NCI-H748 (cell line): ENCODE data around the gene TSKS.
"Not testable (repeated sequence)": the region's sequence is repeated elsewhere in the genome, so short reads cannot be mapped to it uniquely, and the experiment has no call there.

ENCODE experiments used
- DNase-seq: peaks from one replicate; lab custom pipeline; 2025; ENCODE audit not compliant: unreplicated experiment; lab: John Stamatoyannopoulos, UW

TSKS gene

GRCh38 chr19:49727217-49728030, 35.7 kb downstream of the TSKS start:
- no peak for DNase-seq

GRCh38 chr19:49719420-49719819, 43.7 kb downstream of the TSKS start:
- not testable (repeated sequence) for DNase-seq

- no peak for DNase-seq
These were observed 44.1 kb downstream of the TSKS start for GRCh38 chr19:49718991-49719390.

- DNase-seq, result no peak
These were observed 44.6 kb downstream of the TSKS start for GRCh38 chr19:49718511-49718910.

GRCh38 chr19:49716154-49716553, 47.0 kb downstream of the TSKS start:
- DNase-seq, result no peak

- DNase-seq, result no peak
These were observed 49.8 kb downstream of the TSKS start for GRCh38 chr19:49713236-49713845.

- peak; percentile 70 for DNase-seq
These were observed 50.7 kb downstream of the TSKS start for GRCh38 chr19:49712397-49712859.

- no peak for DNase-seq
These were observed 52.6 kb downstream of the TSKS start for GRCh38 chr19:49710372-49710951.

GRCh38 chr19:49705919-49706318, 57.2 kb downstream of the TSKS start:
- DNase-seq, result no peak

GRCh38 chr19:49704888-49705642, 58.0 kb downstream of the TSKS start:
- DNase-seq, result no peak

GRCh38 chr19:49701271-49701786, 61.8 kb downstream of the TSKS start:
- peak; percentile 35 for DNase-seq

- DNase-seq, result no peak
These were observed 62.5 kb downstream of the TSKS start for GRCh38 chr19:49700563-49700962.

- no peak for DNase-seq
These were observed 63.7 kb downstream of the TSKS start for GRCh38 chr19:49699364-49699763.

GRCh38 chr19:49696865-49697264, 66.2 kb downstream of the TSKS start:
- DNase-seq, result no peak

- DNase-seq, result no peak
These were observed 67.0 kb downstream of the TSKS start for GRCh38 chr19:49696115-49696514.

- DNase-seq, result no peak
These were observed 71.0 kb downstream of the TSKS start for GRCh38 chr19:49692147-49692506.

GRCh38 chr19:49691243-49692146, 71.6 kb downstream of the TSKS start:
- peak; percentile 94 for DNase-seq

GRCh38 chr19:49690656-49691242, 72.4 kb downstream of the TSKS start, which contains the start of gene CPT1C:
Gene CPT1C (plus strand): TSS chr19:49691116. CDS start chr19:49692253, 1,137 bp downstream.
- peak; percentile 97 for DNase-seq

- peak; percentile 76 for DNase-seq
These were observed 72.9 kb downstream of the TSKS start for GRCh38 chr19:49690079-49690655.
